HL-60/S4 treated with retinoic acid at 250 ng/mL for 4 days and 3 days (cell line): ENCODE data around the gene SDE2.
"Not testable (repeated sequence)": the region's sequence is repeated elsewhere in the genome, so short reads cannot be mapped to it uniquely, and the experiment has no call there.

Experiments
- in situ Hi-C: fragments of 300-500 bp; cut with MboI; formaldehyde crosslinking; loops from 2 replicates; pipeline ENCODE4 v1.7.0; 2022; ENCODE audit warnings: low sequenced_read_pairs

The SDE2 gene

GRCh38 chr1:225979421-225979820, 19.7 kb downstream of the SDE2 start:
- in situ Hi-C loops = loop anchor here (5.0 kb wide), 1 partner anchor 507 kb away; no protein-coding TSS in a partner anchor

GRCh38 chr1:225977937-225978748, 21.0 kb downstream of the SDE2 start:
- in situ Hi-C loops = loop anchor here (5.0 kb wide), 1 partner anchor 506 kb away; no protein-coding TSS in a partner anchor

DNA sequence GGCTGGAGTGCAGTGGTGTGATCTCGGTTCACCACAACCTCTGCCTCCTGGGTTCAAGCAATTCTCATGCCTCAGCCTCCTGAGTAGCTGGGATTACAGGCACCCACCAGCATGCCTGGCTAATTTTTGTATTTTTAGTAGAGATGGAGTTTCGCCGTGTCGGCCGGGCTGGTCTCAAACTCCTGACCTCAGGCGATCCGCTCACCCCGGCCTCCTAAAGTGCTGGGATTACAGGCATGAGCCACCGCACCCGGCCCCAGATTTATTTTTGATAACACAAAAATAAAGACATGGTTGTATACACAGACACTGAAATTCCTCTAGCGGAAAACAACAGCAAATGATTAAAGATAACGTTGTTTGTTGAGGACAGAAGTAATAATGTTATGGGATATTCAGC, 24.0 kb downstream of the SDE2 start:
- in situ Hi-C loops = loop anchor here (5.0 kb wide), 1 partner anchor 503 kb away; no protein-coding TSS in a partner anchor

DNA sequence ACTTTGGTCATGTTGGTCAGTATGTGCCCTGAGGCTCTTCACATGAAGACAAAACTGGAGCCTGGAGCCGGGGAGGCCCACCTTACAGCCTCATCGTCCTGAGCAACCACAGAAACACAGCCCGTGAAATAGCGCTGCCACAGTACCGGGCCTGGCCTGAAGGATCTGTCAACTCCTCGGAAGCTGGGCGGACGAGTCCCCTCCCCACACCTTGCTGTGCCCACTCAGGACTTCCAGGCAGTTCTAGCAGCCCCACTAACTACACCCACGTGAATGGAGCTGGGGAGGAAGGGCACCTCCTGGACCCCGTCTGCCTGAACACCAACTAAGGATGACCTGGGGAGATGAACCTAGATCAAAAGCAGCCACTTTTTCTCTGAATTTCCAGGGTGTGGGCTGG, 24.7 kb downstream of the SDE2 start:
- in situ Hi-C loops = no loop called here

DNA sequence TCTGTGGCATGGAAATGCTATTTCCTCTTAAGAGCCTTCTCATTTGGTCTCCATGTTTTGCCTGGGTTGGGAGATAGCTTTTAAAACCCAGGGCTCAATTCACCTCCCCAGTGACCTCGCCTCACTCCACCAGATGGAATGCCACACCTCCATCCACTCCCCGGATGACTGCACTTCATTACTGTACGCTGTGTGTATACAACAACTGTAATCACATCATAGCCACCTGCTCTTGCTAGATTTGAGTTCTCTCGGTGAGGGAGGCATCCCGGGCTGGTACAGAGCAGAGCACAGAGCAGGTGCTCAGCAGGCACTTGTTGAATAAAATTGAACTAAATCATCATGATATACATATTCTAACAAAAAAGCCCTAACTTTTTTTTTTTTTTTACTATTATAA, 26.0 kb downstream of the SDE2 start:
- in situ Hi-C loops = no loop called here

DNA sequence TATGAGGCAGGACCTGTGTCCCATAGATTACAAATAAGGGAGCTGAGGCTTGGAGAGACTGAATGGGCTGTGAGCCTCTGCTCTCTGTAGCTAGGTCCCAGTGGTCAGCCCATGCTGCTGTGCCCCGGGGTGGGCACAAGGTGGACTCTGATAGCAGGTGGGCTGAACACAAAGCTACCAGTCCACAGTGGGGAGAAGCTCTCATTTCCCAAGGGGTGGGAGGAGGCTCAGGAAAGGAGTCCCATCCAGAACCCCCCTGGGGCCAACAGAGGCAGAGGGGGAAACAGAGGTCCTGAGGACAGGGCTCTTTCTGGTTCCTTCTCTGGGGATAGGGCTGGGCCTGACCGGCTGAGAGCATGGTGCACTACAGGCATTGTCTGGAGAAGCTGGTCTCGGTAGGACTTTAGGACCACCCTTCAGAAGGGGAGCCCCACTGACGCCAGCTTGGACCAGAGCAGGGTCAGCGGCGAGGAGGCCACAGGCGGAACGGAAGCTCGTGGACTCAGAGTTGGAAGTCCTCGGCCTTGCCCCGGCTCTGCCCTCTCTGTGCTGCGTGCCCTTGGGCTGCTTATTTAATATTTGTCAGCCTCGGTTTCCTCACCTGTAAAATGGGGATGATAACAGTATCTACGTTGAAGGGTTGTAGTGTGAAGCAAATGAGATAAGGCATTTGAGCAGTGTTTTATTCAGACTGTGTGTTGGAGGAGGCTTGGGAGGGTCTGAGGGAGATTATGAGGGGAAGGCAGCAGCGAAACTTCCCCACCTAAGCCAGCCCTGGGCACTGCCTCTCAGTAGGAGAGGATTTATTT, 26.6 kb downstream of the SDE2 start:
- in situ Hi-C loops = no loop called here

DNA sequence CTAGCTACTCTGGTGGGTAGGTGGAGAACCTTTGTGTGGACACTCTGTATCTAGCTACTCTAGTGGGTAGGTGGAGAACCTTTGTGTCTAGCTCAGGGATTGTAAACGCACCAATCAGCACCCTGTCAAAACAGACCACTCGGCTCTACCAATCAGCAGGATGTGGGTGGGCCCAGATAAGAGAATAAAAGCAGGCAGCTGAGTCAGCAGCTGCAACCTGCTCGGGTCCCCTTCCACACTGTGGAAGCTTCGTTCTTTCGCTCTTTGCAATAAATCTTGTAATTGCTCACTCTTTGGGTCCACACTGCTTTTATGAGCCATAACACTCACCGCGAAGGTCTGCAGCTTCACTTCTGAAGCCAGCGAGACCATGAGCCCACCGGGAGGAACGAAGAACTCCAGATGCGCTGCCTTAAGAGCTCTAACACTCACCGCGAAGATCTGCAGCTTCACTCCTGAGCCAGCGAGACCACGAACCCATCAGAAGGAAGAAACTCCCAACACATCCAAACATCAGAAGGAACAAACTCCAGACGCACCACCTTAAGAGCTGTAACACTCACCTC, 28.5 kb downstream of the SDE2 start:
- in situ Hi-C loops = not testable (repeated sequence)

DNA sequence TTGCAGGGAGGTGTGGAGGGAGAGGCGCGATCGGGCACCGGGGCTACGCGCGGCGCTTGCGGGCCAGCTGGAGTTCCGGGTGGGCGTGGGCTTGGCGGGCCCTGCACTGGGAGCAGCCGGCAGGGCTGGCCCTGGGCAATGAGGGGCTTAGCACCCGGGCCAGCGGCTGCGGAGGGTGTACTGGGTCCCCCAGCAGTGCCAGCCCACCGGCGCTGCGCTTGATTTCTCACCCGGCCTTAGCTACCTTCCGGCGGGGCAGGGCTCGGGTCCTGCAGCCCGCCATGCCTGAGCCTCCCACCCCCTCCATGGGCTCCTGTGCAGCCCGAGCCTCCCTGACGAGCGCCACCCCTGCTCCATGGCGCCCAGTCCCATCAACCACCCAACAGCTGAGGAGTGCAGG, 29.4 kb downstream of the SDE2 start:
- in situ Hi-C loops = not testable (repeated sequence)

- in situ Hi-C loops = no loop called here
Measured at GRCh38 chr1:225965231-225965630, 33.9 kb downstream of the SDE2 start.

GRCh38 chr1:225963735-225964530, 35.2 kb downstream of the SDE2 start:
- in situ Hi-C loops = no loop called here

DNA sequence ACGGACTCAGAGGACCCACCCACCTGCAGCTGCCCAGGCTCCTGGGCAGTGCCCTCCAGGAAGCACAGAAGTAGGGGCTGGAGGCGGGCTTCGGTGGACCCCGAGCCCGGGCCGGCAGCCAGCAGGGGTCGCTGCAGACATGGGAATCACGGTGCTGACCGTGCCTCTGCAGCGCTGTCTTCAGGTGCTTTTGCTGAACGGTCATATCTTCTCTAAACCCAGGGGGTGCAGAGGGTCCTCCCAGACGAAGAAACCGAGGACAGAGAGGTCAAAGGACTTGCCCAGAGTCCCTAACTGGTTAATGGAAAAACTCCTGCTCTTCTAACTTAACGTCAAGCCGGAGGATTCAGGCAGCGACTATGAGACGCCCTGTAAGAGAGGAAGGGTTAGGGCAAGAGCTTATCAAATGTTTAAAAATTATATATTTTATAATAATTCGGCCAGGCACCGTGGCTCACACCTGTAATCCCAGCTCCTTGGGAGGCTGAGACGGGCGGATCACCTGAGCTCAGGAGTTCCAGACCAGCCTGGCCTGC, 36.6 kb downstream of the SDE2 start:
- in situ Hi-C loops = no loop called here

DNA sequence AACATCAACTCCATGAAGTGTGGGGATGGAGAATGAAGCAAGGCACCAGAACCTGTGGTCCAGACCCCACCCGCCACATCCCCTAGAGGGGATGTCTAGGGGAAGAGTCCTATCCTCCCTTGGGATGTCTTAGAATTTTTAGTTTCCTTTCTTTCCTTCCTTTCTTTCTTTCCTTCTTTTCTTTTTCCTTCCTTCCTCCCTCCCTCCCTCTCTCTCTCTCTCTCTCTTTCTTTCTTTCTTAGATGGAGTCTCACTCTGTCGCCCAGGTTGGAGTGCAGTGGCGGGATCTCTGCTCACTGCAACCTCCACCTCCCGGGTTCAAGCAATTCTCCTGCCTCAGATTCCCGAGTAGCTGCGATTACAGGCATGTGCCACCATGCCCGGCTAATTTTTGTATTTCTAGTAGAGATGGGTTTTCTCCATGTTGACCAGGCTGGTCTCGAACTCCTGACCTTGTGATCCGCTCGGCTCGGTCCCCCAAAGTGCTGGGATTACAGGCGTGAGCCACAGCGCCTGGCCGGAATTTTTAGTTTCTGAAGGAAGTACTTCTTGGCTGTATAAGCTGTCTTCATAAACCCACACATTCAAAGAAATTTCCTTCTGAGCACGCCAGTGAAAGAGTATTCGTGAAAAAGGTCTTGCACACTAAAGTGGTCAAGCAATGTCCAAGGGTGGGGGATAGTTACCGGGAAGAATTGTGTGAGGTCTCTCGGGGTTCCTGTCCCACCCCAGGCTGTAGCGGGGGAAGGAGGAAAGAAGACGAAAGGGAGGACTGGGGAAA, 37.3 kb downstream of the SDE2 start:
- in situ Hi-C loops = no loop called here

DNA sequence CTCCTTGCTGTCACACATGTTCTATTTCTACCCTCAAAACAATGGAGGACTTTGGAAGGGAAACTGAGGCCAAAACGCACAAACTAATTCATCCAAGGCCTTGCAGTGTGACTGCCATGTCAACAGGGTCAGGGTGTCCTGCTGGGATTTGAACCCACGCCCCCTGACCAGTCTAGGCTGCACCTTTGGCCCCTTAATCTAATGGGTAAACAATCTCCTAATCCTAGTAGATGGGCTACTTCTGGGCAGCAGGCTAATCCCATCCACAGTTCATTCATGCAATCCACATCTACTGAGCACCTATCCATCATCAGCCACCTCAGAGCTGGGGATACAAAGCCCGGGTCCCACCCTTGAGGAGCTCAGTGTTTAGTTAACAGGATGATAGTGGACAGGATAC, 41.1 kb downstream of the SDE2 start:
- in situ Hi-C loops = no loop called here

- in situ Hi-C loops = no loop called here
Measured at GRCh38 chr1:225954753-225955152, 44.4 kb downstream of the SDE2 start.

DNA sequence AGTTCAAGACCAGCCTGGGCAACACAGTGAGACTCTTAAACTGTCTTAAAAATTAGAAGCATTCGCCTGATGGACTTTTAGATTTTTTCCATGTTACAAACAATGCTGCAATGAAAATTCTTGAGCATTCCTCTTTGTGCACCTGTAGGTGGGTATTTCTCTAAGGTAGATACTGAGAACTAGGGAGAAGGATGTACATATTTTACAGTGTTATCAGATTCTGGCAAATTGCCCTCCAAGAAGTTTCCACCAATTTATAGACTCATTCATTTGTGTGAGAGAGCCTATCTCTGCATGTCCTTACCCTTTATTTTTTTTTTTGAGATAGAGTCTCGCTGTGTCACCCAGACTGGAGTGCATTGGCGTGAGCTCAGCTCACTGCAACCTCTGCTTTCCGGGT, 45.8 kb downstream of the SDE2 start:
- in situ Hi-C loops = no loop called here

DNA sequence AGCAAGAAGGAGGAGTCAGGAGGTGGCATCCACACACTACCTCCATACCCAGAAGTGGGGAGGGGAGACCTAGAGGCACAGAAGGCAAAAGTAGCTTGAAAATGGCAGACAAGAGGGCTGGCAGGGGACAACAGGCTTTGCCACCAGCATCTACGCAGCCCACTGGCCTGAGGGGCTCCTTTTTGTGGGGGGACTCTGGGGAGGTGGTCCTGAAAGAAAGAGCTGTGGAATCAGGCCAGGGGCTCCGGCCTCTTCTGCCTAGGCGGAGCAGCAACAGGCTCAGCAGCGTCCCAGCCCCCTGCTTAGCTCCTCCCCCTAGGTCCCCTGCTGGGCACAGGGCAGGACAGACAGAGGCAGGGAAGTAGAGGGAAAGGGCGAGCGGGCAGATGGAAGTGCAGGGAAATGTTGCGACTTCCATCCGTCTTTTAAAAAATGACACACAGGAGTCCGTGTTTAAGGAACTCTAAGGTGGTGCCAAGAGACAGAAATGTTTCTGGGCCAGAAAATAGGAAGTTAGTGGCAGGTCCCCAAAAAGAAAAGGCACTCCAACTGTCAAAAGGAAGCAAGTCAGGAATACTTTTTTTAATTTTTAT, 48.1 kb downstream of the SDE2 start:
- in situ Hi-C loops = no loop called here

DNA sequence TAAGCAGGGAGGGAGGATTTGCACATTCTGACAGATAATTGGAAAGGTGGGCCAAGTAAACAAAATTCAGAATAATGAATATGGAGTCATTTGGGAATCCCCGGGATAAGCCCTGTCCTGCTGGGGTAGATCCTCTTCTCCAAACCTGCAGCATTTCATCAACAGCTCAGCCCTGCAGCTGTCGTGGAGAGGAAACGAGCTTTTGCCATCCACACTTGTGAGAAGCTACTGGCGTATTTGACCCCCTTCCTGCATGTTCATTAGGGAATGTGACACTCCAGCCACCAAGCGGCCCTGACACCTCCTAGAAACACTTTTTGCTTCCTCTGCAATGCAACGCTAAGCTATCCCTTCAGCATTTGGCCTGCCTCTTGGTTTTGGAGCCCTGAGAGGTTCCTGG, 50.1 kb downstream of the SDE2 start:
- in situ Hi-C loops = no loop called here

DNA sequence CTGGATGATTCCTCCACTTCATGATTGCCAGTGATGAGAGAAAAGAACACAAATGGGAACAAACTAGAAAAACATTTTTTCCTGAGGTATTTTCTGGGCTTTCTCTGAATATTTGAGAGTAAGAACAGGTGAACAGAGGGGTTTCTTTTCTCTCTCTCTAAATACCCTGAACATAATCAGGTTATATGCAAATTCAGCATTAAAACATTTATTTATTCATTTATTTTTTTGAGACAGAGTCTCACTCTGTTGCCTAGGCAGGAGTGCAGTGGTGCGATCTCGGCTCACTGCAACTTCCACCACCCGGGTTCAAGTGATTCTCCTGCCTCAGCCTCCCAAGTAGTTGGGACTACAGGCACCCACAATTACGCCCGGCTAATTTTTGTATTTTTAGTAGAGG, 52.3 kb downstream of the SDE2 start:
- in situ Hi-C loops = no loop called here

GRCh38 chr1:225946082-225946620, 53.0 kb downstream of the SDE2 start:
- in situ Hi-C loops = no loop called here
